HG03575 (cell line): ENCODE results near the gene CHRFAM7A.
"Not testable (repeated sequence)": the region's sequence is repeated elsewhere in the genome, so short reads cannot be mapped to it uniquely, and the experiment has no call there.

Experiments used
- ATAC-seq: cut with Tn5 transposase; IDR thresholded peaks from one replicate; pipeline ENCODE4 v1.9.1; 2021; ENCODE audit not compliant: unreplicated experiment, insufficient number of reproducible peaks, low FRiP score; ENCODE audit errors: extremely low read depth

CHRFAM7A gene

GRCh38 chr15:30392766-30393663 is at the start of gene CHRFAM7A:
Gene CHRFAM7A, minus strand, starts transcription at chr15:30393540. Its CDS starts 10,189 bp downstream, at chr15:30383351.
- not testable (repeated sequence) for ATAC-seq

- not testable (repeated sequence) for ATAC-seq
Measured at GRCh38 chr15:30438348-30438747, 45.0 kb upstream of the CHRFAM7A start.

- ATAC-seq: not testable (repeated sequence)
Measured at GRCh38 chr15:30435878-30436277, 42.5 kb upstream of the CHRFAM7A start.

GRCh38 chr15:30420723-30421122 is 27.4 kb upstream of the CHRFAM7A start:
- ATAC-seq: not testable (repeated sequence)

- not testable (repeated sequence) for ATAC-seq
Measured at GRCh38 chr15:30414160-30414559, 20.8 kb upstream of the CHRFAM7A start, which contains the start of gene GOLGA8R. Gene GOLGA8R, minus strand, starts transcription at chr15:30414260. Its CDS starts 98 bp downstream, at chr15:30414162.

- not testable (repeated sequence) for ATAC-seq
Measured at GRCh38 chr15:30407636-30408035, 14.3 kb upstream of the CHRFAM7A start.

DNA sequence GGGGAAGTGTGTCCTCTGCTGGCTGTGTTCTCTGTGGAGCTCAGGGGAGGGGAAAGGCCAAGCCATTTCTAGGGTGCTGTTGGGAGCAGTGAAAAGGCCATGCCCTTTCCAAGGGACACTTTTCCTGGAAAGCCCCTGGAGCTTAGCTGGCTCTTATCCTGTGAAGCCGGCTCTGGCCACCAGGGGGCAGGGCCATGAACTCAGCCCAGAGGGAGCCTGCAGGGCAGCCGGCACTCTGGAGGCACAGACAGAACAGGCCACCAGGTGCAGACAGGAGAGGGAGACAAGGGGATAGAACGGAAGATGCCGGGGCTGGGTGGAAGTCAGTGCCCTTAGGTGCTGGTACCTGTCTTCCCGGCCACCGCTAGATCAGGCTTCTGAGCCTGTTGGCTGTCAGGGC is 5.6 kb upstream of the CHRFAM7A start:
- not testable (repeated sequence) for ATAC-seq

DNA sequence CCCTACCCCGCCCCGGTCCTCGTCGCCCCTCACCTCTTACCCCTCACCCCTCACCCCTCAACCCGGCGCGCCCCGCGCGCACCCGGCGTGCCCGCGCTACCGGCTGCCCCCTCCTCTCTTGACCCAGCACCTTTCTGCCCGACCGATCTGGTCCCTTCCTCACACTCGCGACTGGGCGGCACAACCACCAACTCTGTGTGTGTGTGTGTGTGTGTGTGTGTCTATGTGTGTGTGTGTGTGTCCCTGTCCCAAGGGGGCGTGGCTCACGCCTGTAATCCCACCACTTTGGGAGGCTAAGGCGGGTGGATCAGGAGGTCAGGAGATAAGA is 288 bp upstream of the CHRFAM7A start:
- ATAC-seq: not testable (repeated sequence)

- ATAC-seq: not testable (repeated sequence)
Measured at GRCh38 chr15:30386318-30386887, 6.9 kb downstream of the CHRFAM7A start.

- not testable (repeated sequence) for ATAC-seq
Measured at GRCh38 chr15:30377082-30377413, 16.3 kb downstream of the CHRFAM7A start.

- ATAC-seq: not testable (repeated sequence)
Measured at GRCh38 chr15:30376375-30377081, 16.8 kb downstream of the CHRFAM7A start.

DNA sequence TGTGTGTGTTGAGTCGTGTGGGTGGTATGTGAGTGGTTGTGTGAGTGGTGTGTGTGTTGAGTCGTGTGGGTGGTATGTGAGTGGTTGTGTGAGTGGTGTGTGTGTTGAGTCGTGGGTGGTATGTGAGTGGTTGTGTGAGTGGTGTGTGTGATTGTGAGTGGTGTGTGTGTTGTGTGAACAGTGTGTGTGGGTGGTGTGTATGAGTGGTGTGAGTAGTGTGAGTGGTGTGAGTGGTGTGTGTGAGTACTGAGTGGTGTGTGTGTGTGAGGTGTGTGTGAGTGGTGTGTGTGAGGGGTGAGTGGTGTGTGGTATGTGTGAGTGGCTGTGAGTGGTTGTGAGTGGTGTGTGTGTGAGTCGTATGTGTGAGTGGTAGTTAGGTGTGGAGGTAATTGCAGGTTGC is 17.5 kb downstream of the CHRFAM7A start:
- ATAC-seq: not testable (repeated sequence)

DNA sequence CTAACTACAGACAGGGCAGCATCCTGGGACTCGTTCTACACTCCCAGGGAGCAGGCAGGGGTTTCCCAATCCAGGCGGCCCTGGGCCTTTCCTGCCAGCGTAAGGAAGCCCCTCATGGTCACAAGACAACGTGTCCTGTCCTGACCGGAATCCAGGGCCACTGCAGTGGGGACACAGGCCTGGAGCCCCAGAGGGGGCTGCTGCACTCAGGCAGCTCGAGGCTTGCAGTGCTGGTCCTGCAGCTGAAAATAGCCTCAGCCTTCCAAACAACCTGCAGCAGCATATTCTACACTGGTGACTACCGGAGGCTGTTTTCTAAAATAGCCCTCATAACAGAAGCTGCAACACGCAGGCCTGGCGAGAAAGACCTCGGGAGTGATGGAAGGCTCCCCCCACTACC is 18.5 kb downstream of the CHRFAM7A start:
- ATAC-seq: not testable (repeated sequence)

DNA sequence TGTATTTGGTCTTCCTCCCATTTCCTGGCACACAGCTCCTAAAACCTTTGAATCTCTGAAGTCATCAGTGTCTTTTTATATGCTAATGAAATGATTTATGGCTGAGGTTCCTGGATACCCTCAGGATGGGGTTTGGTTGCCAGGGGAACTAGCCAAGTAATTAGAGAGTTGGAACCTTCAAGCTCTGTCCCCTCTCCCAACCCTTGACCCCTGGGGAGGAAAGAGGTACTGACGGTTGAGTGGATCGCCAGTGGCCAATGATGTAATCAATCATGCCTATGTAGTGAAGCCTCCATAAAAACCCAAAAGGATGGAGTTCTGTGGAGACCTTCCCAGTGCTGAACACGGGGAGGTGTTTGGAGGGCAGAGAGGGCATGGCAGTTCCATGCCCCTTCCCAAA is 25.1 kb downstream of the CHRFAM7A start:
- ATAC-seq: not testable (repeated sequence)

GRCh38 chr15:30367246-30367645 is 26.1 kb downstream of the CHRFAM7A start:
- not testable (repeated sequence) for ATAC-seq

- ATAC-seq: not testable (repeated sequence)
Measured at GRCh38 chr15:30361404-30361803, 31.9 kb downstream of the CHRFAM7A start.

- not testable (repeated sequence) for ATAC-seq
Measured at GRCh38 chr15:30360990-30361389, 32.4 kb downstream of the CHRFAM7A start.

DNA sequence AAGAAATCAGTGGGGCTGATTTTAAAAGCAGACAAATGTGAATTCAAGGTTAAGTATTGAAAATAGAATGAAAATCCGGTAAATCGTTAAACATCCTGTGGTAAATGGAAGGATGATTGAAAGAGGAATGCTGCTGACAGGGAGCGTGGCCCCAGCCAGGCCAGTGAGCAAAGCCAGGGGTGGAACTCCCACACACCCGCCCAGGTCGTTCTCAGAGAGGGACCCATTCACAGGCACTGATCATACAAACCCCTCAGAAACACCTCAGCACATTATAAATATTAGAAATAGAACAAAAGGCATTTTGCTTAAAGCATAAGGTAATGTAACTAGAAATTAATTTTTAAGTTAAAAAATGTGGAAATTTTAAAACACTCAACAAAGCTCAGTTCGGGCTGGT is 38.3 kb downstream of the CHRFAM7A start:
- not testable (repeated sequence) for ATAC-seq

DNA sequence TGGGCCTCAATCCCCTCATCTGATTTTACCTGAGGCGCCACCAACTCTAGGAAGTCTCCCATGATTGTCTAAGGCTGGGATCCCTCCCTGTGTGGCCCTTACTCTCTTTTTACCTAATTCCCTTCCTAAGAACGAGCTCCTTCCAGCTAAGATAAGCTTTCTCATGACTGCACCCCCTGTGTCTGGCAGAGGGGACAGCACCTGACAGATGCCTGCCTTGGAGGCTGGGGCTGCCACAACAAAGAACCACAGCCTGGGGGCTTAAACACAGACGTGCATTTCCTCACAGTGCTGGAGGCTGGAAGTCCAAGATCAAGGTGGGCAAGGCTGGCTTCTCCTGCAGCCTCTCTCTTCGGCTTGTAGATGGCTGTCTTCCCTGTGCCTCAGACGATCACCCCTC is 43.5 kb downstream of the CHRFAM7A start:
- ATAC-seq: not testable (repeated sequence)

DNA sequence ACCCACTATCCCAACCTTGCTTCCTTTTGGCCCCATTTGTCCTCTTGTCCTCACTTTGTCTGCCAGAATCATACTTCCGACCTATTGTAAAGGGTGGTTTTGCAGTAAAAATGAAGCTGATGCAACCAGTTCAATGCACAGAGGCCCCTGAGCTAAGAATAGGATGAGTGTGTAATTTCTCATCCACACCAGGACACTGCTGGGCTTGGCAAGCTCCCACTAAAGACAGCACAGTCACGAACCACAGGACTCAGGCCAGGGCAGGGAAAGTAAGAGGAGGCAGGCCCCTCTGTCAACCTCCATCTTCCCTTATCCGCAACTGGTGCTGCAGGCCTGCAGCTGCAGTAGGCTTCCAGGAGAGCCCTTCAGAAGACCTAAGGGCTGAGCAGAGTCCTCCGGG is 56.8 kb downstream of the CHRFAM7A start:
- not testable (repeated sequence) for ATAC-seq
